Measurements from ENCODE around the gene ARHGAP6.

DNA sequence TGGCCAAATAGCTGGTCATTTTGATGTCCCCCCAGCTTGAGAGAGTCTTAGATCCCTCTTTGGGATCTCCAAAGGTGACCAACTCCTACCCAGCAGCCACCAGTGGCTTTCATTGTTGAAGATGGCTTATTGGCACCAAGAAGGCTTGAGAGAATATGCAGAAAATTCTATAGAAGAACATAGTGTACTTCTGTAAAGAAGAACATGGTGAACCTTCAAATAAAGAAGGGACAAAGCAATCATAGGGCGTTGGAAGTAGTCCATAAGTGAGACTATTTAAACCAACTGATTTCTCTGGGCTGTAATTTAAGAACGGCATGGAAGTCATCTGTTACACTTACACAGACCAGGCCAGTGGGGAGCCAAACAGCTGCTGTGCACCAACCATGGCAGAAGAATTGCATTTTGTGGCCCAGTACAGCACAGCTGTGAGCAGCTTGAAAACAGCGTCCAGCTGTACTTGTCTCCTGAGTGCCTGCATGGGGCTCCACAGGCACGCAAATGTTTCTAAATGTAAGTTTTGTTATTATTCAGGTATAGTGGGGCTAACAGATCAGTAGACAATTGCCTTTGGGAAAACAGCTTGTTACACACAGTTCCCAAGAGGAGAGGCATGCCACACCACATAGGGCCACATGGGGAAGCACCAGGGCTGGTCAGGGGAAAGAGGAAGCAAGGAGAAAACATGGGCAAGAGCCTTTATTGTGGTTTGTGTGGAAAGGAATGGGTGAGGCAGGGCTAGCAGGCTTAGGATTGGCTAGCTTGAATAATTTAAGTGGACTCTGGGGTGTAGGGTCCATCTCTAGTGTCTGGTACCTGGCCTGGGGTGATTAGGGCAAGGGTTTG is 125.0 kb downstream of the ARHGAP6 start:
- TF ChIP-seq, protein P1, sequence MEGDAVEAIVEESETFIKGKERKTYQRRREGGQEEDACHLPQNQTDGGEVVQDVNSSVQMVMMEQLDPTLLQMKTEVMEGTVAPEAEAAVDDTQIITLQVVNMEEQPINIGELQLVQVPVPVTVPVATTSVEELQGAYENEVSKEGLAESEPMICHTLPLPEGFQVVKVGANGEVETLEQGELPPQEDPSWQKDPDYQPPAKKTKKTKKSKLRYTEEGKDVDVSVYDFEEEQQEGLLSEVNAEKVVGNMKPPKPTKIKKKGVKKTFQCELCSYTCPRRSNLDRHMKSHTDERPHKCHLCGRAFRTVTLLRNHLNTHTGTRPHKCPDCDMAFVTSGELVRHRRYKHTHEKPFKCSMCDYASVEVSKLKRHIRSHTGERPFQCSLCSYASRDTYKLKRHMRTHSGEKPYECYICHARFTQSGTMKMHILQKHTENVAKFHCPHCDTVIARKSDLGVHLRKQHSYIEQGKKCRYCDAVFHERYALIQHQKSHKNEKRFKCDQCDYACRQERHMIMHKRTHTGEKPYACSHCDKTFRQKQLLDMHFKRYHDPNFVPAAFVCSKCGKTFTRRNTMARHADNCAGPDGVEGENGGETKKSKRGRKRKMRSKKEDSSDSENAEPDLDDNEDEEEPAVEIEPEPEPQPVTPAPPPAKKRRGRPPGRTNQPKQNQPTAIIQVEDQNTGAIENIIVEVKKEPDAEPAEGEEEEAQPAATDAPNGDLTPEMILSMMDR (conservative IDR thresholded peaks at IDR 0.05; ENCODE audit: low read depth, low read length), result no peak
- no peak for TF ChIP-seq RAD21 (IDR thresholded peaks at IDR 0.05; ENCODE audit: low read length)
- TF ChIP-seq POLR2A (IDR thresholded peaks at IDR 0.05; ENCODE audit: low read depth, low read length), result no peak
- no peak for TF ChIP-seq BHLHE40 (IDR thresholded peaks at IDR 0.05; ENCODE audit: low read depth, low read length)
